Measurements from ENCODE around the gene KDM5B. TPM values are rescaled to one million over a fixed set of nuclear protein-coding genes. Genes with fewer than 3 reads are reported as not detected.

KDM5B gene
- total RNA-seq, 2 donors from 2014 or later, result 48.2 to 110 TPM

DNA sequence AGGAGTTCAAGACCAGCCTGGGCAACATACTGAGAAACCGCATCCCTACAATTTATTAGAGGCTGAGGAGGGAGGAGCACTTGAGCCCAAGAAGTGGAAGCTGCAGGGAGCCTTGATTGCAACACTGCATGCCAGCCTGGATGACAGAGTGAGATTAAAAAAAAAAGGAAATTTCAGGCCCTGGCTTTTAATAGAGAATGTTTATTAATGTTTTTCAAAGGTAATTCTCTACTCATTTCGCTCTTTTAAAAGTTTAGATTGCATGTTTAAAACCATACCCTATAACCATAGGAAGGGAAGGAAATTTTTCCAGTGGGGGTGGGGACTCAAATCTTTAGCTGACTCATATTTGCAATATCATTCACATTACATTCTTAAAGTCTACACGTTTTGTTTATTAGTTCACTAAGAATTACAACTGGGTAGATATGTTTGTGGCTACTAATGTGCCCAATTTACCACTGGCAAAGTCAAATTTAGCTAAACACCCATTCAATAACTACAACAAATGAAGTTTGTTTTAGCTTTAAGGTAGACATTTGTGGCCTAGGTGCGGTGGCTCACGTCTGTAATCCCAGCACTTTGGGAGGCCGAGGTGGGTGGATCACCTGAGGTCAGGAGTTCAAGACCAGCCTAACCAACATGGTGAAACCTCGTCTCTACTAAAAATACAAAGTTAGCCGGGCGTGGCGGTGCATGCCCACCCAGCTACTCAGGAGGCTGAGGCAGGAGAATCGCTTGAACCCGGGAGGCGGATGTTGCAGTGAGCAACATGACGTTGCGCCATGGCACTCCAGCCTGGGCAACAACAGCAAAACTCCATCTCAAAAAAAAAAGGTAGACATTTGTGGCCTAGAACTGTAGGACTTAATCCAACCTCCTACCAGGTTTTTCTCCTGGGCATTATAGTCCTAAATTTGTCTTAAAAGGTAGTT lies 5.0 kb downstream of the KDM5B start:
- TF ChIP-seq, protein P1, sequence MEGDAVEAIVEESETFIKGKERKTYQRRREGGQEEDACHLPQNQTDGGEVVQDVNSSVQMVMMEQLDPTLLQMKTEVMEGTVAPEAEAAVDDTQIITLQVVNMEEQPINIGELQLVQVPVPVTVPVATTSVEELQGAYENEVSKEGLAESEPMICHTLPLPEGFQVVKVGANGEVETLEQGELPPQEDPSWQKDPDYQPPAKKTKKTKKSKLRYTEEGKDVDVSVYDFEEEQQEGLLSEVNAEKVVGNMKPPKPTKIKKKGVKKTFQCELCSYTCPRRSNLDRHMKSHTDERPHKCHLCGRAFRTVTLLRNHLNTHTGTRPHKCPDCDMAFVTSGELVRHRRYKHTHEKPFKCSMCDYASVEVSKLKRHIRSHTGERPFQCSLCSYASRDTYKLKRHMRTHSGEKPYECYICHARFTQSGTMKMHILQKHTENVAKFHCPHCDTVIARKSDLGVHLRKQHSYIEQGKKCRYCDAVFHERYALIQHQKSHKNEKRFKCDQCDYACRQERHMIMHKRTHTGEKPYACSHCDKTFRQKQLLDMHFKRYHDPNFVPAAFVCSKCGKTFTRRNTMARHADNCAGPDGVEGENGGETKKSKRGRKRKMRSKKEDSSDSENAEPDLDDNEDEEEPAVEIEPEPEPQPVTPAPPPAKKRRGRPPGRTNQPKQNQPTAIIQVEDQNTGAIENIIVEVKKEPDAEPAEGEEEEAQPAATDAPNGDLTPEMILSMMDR (IDR thresholded peaks at IDR 0.05), result no peak
- no peak for TF ChIP-seq POLR2A (IDR thresholded peaks at IDR 0.05)
- no peak for TF ChIP-seq POLR2AphosphoS5 (IDR thresholded peaks at IDR 0.05)
- H3K4me3 ChIP-seq, result no peak overlapping the region
- H3K36me3 ChIP-seq, result no peaks in the 10 kb centered on the region
- H3K4me1 ChIP-seq (replicated peaks), result no peaks in the 10 kb centered on the region
- H3K9me3 ChIP-seq, result no peaks in the 10 kb centered on the region
- 87% methylated on average over 15 of the region's 15 CpGs for WGBS
- no peaks in the 10 kb centered on the region for H3K27me3 ChIP-seq (replicated peaks; ENCODE audit: insufficient read depth)
- H3K27ac ChIP-seq, result no peak overlapping the region
- intact Hi-C loops (cut with DNase I), result no loop called here
- no peak for DNase-seq (ENCODE audit: low spot score)

DNA sequence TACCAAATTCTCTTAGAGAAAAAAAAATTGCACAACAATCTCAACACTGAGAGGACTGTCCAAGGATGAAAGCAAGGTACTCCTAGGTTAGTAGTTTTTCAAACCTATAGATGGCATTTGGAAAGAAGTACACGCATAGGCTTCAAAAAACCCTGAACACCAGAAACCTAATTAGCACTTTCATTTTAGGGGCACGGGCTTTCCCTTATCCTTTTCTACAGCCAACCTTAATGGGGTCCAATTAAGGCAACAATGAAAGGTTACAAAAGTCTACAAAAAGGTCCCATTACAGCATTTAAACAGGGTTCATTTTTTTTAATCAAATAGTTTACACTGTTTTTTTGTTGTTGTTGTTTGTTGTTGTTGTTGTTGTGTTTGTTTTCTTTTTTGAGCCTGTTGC lies 6.2 kb downstream of the KDM5B start:
- Histone ChIP-seq H3K4me3 (no peak overlapping the region), H3K27me3 (replicated peaks; ENCODE audit: insufficient read depth) (no peaks in the 10 kb centered on the region), H3K36me3 (no peaks in the 10 kb centered on the region), H3K27ac (no peak overlapping the region), H3K4me1 (replicated peaks) (no peaks in the 10 kb centered on the region), H3K9me3 (no peaks in the 10 kb centered on the region)
- WGBS, result 76% methylated on average over 2 of the region's 2 CpGs
- TF ChIP-seq, protein P1 (IDR thresholded peaks at IDR 0.05), result no peak
- no peak for TF ChIP-seq POLR2A (IDR thresholded peaks at IDR 0.05)
- TF ChIP-seq POLR2AphosphoS5 (IDR thresholded peaks at IDR 0.05), result no peak
- intact Hi-C loops (cut with DNase I), result no loop called here
- DNase-seq (ENCODE audit: low spot score), result no peak

DNA sequence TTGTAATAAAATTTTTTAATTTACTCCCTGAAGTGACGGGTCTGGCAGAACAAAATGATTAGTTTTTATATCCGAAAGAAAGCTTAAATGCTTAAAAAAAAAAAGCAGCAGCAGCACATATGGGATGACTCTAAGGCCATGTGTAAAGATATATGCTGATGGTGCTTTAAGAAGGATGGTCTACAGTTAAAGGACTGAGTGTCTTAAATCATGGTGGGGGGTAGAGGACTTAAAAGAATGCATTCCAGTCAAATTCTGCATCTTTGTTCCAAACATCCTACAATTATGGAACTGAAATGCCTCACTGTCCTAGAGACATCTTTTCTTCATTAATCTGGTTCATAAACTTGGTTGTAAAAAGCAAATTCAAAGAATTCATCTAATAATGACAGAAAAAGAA lies 7.0 kb downstream of the KDM5B start:
- intact Hi-C loops (cut with DNase I), result no loop called here
- Histone ChIP-seq H3K9me3 (no peaks in the 10 kb centered on the region), H3K4me1 (replicated peaks) (no peaks in the 10 kb centered on the region), H3K4me3 (no peak overlapping the region), H3K27me3 (replicated peaks; ENCODE audit: insufficient read depth) (no peaks in the 10 kb centered on the region), H3K36me3 (no peaks in the 10 kb centered on the region), H3K27ac (no peak overlapping the region)
- 90% methylated on average over 2 of the region's 2 CpGs for WGBS
- TF ChIP-seq, protein P1 (IDR thresholded peaks at IDR 0.05), result no peak
- TF ChIP-seq POLR2A (IDR thresholded peaks at IDR 0.05), result no peak
- no peak for TF ChIP-seq POLR2AphosphoS5 (IDR thresholded peaks at IDR 0.05)
- DNase-seq (ENCODE audit: low spot score), result no peak

DNA sequence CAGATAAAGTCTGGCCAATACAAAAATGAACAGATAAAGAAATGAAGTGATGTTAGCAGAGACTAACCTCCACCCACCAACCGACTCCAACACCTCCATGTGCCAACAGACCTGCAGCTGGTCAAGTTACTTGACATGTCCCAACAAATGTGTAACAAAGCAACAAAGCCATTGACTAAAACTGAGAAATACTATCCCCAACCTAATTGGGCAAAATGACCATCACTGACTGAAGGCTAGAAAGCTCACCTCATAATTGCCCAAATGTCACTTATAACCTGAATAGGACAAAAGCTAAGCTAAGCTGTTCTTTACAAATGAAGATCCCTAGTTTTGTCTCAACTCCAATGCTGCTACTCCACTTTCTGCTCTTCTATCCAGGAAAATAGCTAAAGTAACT lies 7.5 kb downstream of the KDM5B start:
- Histone ChIP-seq H3K27me3 (replicated peaks; ENCODE audit: insufficient read depth) (no peaks in the 10 kb centered on the region), H3K4me3 (no peak overlapping the region), H3K27ac (no peak overlapping the region), H3K9me3 (no peaks in the 10 kb centered on the region), H3K4me1 (replicated peaks) (no peaks in the 10 kb centered on the region), H3K36me3 (no peaks in the 10 kb centered on the region)
- WGBS, result 66% methylated on average over 1 of the region's 1 CpG
- TF ChIP-seq POLR2A (IDR thresholded peaks at IDR 0.05) (no peak), POLR2AphosphoS5 (IDR thresholded peaks at IDR 0.05) (no peak)
- TF ChIP-seq, protein P1 (IDR thresholded peaks at IDR 0.05), result no peak
- no peak for DNase-seq (ENCODE audit: low spot score)
- intact Hi-C loops (cut with DNase I), result no loop called here

All from prostate gland (tissue), 2 donors.